HepG2 (cell line): ENCODE measurements around the gene ELMO2.

Source experiments
- GABPA ChIP-seq, 2 experiments: IDR thresholded peaks; 2 replicates each; pipeline ENCODE4 v1.6.1; 2011 to 2016; ENCODE audit warnings: low read depth in 2 of 2, low read length in 1 of 2, missing biosample characterization in 1 of 2, missing genetic modification characterization in 1 of 2
- HDAC1 ChIP-seq: sonication (generic); formaldehyde crosslinking; IDR thresholded peaks from 2 replicates; pipeline ENCODE4 v1.5.1; 2020; ENCODE audit warnings: mild to moderate bottlenecking, missing genetic modification reagents
- KDM1A ChIP-seq: IDR thresholded peaks from 2 replicates; pipeline ENCODE4 v1.6.1; 2016; ENCODE audit warnings: missing compliant biosample characterization
- MAZ ChIP-seq, 2 experiments: sonication (generic) in 1 of 2; formaldehyde crosslinking in 1 of 2; IDR thresholded peaks; 2 replicates each; pipeline versions ENCODE4 v1.5.0 to v1.6.1; 2012 to 2020; ENCODE audit warnings: low read depth in 2 of 2, mild to moderate bottlenecking in 2 of 2, borderline replicate concordance in 1 of 2, improper control_type of control experiment in 1 of 2, low read length in 1 of 2, missing genetic modification reagents in 1 of 2, moderate library complexity in 1 of 2
- MED13 ChIP-seq: sonication (generic); formaldehyde crosslinking; IDR thresholded peaks from 2 replicates; pipeline ENCODE4 v1.5.0; 2020; ENCODE audit warnings: missing genetic modification reagents
- NFIB ChIP-seq: sonication (generic); formaldehyde crosslinking; IDR thresholded peaks from 2 replicates; pipeline ENCODE4 v1.9.0; 2021; ENCODE audit warnings: missing genetic modification reagents, mild to moderate bottlenecking, borderline replicate concordance
- POLR2AphosphoS5 ChIP-seq: IDR thresholded peaks from 2 replicates; pipeline ENCODE4 v1.6.1; 2012; ENCODE audit warnings: low read depth, low read length
- ZNF180 ChIP-seq: sonication (generic); formaldehyde crosslinking; IDR thresholded peaks from 2 replicates; pipeline ENCODE4 v1.4.0; 2020; ENCODE audit warnings: low read depth, missing genetic modification reagents, borderline replicate concordance
- ZNF530 ChIP-seq: sonication (generic); formaldehyde crosslinking; IDR thresholded peaks from 2 replicates; pipeline ENCODE4 v1.5.0; 2020; ENCODE audit warnings: low read depth, mild to moderate bottlenecking, missing genetic modification reagents
- ZNF556 ChIP-seq: sonication (generic); formaldehyde crosslinking; IDR thresholded peaks from 2 replicates; pipeline ENCODE4 v1.4.0; 2020; ENCODE audit warnings: mild to moderate bottlenecking, missing genetic modification reagents, borderline replicate concordance
- TF ChIP-seq, protein P1 (sequence below): sonication (generic); formaldehyde crosslinking; IDR thresholded peaks from 2 replicates; pipeline ENCODE4 v1.5.1; 2020; ENCODE audit warnings: missing genetic modification reagents, mild to moderate bottlenecking, borderline replicate concordance
- TF ChIP-seq, protein P2 (sequence below): IDR thresholded peaks from 2 replicates; pipeline ENCODE4 v1.6.1; 2012; ENCODE audit warnings: low read depth, low read length, improper control_type of control experiment

DNA sequence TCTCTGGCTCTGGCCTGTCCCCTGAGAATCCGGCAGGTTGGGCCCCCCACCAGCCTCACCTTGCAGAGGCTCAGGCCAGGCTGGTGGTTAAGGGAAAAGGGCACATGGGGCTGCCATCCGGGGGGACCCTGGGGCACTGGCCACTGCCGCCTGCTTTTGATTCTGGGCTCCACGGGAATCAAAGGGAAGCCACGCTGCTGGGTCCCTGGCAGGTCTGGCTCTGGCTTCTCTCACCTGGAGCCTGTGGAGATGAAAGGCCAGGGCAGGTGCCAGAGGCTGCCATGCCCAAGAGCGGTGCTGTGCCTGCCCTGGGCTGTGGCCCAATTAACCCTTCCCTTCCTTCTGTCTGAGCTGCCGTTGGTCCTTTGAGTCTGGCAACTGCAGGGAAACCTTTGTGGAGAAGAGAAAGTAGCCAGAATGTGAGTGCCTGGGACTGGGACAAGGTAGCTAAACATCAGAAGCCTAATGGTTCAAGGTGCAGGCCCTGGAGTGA lies 88.7 kb downstream of the ELMO2 start:
- no peak for TF ChIP-seq NFIB
- no peak for TF ChIP-seq ZNF556 (CRISPR knock-in tag)
- no peak for TF ChIP-seq MAZ (IDR thresholded peaks at IDR 0.05; ENCODE audit: borderline replicate concordance, low read depth, low read length)
- TF ChIP-seq MAZ (CRISPR knock-in tag; IDR thresholded peaks at IDR 0.05; ENCODE audit: low read depth) = no peak
- no peak for TF ChIP-seq HDAC1 (CRISPR knock-in tag)
- TF ChIP-seq ZNF530 (CRISPR knock-in tag) = no peak
- no peak for TF ChIP-seq POLR2AphosphoS5
- no peak for TF ChIP-seq MED13 (CRISPR knock-in tag)
- TF ChIP-seq, protein P1, sequence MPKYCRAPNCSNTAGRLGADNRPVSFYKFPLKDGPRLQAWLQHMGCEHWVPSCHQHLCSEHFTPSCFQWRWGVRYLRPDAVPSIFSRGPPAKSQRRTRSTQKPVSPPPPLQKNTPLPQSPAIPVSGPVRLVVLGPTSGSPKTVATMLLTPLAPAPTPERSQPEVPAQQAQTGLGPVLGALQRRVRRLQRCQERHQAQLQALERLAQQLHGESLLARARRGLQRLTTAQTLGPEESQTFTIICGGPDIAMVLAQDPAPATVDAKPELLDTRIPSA (CRISPR knock-in tag) = no peak
- TF ChIP-seq, protein P2, sequence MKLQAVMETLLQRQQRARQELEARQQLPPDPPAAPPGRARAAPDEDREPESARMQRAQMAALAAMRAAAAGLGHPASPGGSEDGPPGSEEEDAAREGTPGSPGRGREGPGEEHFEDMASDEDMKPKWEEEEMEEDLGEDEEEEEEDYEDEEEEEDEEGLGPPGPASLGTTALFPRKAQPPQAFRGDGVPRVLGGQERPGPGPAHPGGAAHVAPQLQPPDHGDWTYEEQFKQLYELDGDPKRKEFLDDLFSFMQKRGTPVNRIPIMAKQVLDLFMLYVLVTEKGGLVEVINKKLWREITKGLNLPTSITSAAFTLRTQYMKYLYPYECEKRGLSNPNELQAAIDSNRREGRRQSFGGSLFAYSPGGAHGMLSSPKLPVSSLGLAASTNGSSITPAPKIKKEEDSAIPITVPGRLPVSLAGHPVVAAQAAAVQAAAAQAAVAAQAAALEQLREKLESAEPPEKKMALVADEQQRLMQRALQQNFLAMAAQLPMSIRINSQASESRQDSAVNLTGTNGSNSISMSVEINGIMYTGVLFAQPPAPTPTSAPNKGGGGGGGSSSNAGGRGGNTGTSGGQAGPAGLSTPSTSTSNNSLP = no peak
- no peak for TF ChIP-seq KDM1A (CRISPR knock-in tag)
- no peak for TF ChIP-seq ZNF180 (CRISPR knock-in tag)
- TF ChIP-seq GABPA (IDR thresholded peaks at IDR 0.05; ENCODE audit: low read depth, low read length) = no peak
- TF ChIP-seq GABPA (CRISPR knock-in tag; IDR thresholded peaks at IDR 0.05; ENCODE audit: low read depth) = no peak
